Panc1 (cell line): ENCODE results near the gene MAGEA10. TPM values are rescaled to one million over a fixed set of nuclear protein-coding genes. Genes with fewer than 3 reads are reported as not detected.

ENCODE experiments used
- ATAC-seq: fragments of 200-7000 bp; cut with Tn5 transposase; 2 replicates; pipeline ENCODE4 v1.9.1; 2020; ENCODE audit warnings: mild to moderate bottlenecking, moderate library complexity
- BruUV-seq: library from RNA; stranded (reverse); fragments of 400-500 nt; replicated peaks from 2 replicates; lab custom pipeline; 2021; lab: Mats Ljungman, UMichigan
- CTCF ChIA-PET: fragments of 300-600 bp; sonication (Branson Sonifier 250); formaldehyde crosslinking; loops from one replicate; lab custom pipeline; 2022; ENCODE audit warnings: antibody characterized with exemption; lab: Charles Lee
- POLR2A ChIA-PET: fragments of 300-600 bp; sonication (Branson Sonifier 250); formaldehyde crosslinking; loops from one replicate; lab custom pipeline; 2022; ENCODE audit warnings: antibody characterized with exemption; lab: Charles Lee
- DNase-seq: peaks from one replicate; pipeline ENCODE4 v3.0.0-alpha.2; 2010; ENCODE audit warnings: low read depth, low spot score
- H3K27ac ChIP-seq: 2 replicates; pipeline ENCODE4 v1.5.1; 2011; ENCODE audit warnings: mild to moderate bottlenecking, low read length, inconsistent platforms
- H3K27me3 ChIP-seq: fragments of 200-500 bp; sonication (Bioruptor generic); 2 replicates; pipeline ENCODE4 v1.6.0; 2014; ENCODE audit warnings: low read length, inconsistent platforms; ENCODE audit not compliant: control insufficient read depth, insufficient read depth
- H3K36me3 ChIP-seq: fragments of 200-500 bp; sonication (Bioruptor generic); 2 replicates; pipeline ENCODE4 v1.5.1; 2014; ENCODE audit warnings: inconsistent platforms, mild to moderate bottlenecking, low read length, moderate library complexity; ENCODE audit not compliant: control insufficient read depth, insufficient read depth
- H3K4me1 ChIP-seq: 2 replicates; pipeline ENCODE4 v1.5.1; 2011; ENCODE audit warnings: inconsistent platforms, mild to moderate bottlenecking, low read length, moderate library complexity; ENCODE audit not compliant: control insufficient read depth, insufficient read depth
- H3K4me3 ChIP-seq, 2 experiments: 2 replicates each; pipeline ENCODE4 v1.5.1; 2011 to 2012; ENCODE audit warnings: low read depth in 2 of 2, low read length in 2 of 2, mild to moderate bottlenecking in 2 of 2, inconsistent platforms in 1 of 2, moderate library complexity in 1 of 2
- H3K9me3 ChIP-seq: fragments of 200-500 bp; sonication (Bioruptor generic); 2 replicates; pipeline ENCODE4 v1.5.1; 2014; ENCODE audit warnings: low read depth, mild to moderate bottlenecking, inconsistent platforms, low read length, moderate library complexity; ENCODE audit not compliant: control insufficient read depth, insufficient read depth
- POLR2AphosphoS5 ChIP-seq: IDR thresholded peaks from 2 replicates; pipeline ENCODE4 v1.6.1; 2012; ENCODE audit warnings: mild to moderate bottlenecking, low read depth, low read length, moderate library complexity
- REST ChIP-seq, 2 experiments: IDR thresholded peaks; 2 replicates each; pipeline ENCODE4 v1.6.1; 2011 to 2012; ENCODE audit warnings: low read depth in 2 of 2, control low read depth in 1 of 2, low read length in 1 of 2, mild to moderate bottlenecking in 1 of 2, moderate library complexity in 1 of 2; ENCODE audit not compliant: insufficient read depth in 1 of 2
- SIN3A ChIP-seq: IDR thresholded peaks from 2 replicates; pipeline ENCODE4 v1.6.1; 2012; ENCODE audit warnings: low read depth, mild to moderate bottlenecking, low read length, moderate library complexity, borderline replicate concordance; ENCODE audit not compliant: insufficient read depth
- TCF7L2 ChIP-seq: IDR thresholded peaks from 2 replicates; pipeline ENCODE4 v1.6.1; 2011; ENCODE audit warnings: mild to moderate bottlenecking, low read depth, low read length, inconsistent platforms
- in situ Hi-C: cut with HindIII; loops from 2 replicates; pipeline ENCODE4 v1.10.0; 2016; ENCODE audit warnings: low sequenced_read_pairs, low pct_unique_long_range_greater_than_20kb
- intact Hi-C: fragments of 100-400 bp; cut with micrococcal nuclease; formaldehyde crosslinking; loops from one replicate; pipeline ENCODE4 v1.10.0; 2022; ENCODE audit not compliant: unreplicated experiment
- total RNA-seq: library from RNA; stranded (reverse); gene quantifications from one replicate; pipeline ENCODE4 v1.2.1, GENCODE V29; 2021; ENCODE audit not compliant: unreplicated experiment
- TF ChIP-seq, protein P1 (sequence below): fragments of 450-650 bp; IDR thresholded peaks from 2 replicates; pipeline ENCODE4 v1.5.1; 2017; ENCODE audit warnings: mild to moderate bottlenecking

Gene MAGEA10
- total RNA-seq, 1 experiment from 2014 or later, result not detected

DNA sequence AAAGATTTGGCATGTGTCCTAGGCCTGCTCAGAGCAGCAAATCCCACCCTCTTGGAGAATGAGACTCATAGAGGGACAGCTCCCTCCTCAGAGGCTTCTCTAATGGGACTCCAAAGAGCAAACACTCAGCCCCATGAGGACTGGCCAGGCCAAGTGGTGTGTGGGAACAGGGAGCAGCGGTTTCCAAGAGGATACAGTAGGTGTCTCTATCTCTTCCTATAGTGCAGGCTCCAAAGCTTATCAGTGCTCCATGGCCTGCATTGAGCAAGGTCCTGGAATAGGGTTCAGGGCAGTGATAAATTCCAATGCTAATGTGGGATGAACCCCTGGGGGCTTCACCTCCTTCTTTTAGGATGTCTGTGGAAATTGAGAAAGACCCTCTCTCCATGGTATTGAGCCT, 15.7 kb upstream of the MAGEA10 start:
- Histone ChIP-seq H3K4me1 (no peaks in the 10 kb centered on the region), H3K36me3 (no peaks in the 10 kb centered on the region), H3K27ac (no peak overlapping the region), H3K27me3 (no peaks in the 10 kb centered on the region), H3K4me3 (no peak overlapping the region), H3K9me3 (no peaks in the 10 kb centered on the region)
- intact Hi-C loops, result no loop called here
- DNase-seq (no peak), ATAC-seq (no peak)
- CTCF ChIA-PET, result no interaction called here
- no TSS peak for BruUV-seq
- in situ Hi-C loops, result no loop called here
- TF ChIP-seq, protein P1, sequence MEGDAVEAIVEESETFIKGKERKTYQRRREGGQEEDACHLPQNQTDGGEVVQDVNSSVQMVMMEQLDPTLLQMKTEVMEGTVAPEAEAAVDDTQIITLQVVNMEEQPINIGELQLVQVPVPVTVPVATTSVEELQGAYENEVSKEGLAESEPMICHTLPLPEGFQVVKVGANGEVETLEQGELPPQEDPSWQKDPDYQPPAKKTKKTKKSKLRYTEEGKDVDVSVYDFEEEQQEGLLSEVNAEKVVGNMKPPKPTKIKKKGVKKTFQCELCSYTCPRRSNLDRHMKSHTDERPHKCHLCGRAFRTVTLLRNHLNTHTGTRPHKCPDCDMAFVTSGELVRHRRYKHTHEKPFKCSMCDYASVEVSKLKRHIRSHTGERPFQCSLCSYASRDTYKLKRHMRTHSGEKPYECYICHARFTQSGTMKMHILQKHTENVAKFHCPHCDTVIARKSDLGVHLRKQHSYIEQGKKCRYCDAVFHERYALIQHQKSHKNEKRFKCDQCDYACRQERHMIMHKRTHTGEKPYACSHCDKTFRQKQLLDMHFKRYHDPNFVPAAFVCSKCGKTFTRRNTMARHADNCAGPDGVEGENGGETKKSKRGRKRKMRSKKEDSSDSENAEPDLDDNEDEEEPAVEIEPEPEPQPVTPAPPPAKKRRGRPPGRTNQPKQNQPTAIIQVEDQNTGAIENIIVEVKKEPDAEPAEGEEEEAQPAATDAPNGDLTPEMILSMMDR, result no peak
- TF ChIP-seq REST (IDR thresholded peaks at IDR 0.05; ENCODE audit: insufficient read depth in 1 of 2, low read depth in 2 of 2, low read length in 1 of 2) (no peak), SIN3A (no peak), TCF7L2 (no peak)
- POLR2A ChIA-PET, result no interaction called here

DNA sequence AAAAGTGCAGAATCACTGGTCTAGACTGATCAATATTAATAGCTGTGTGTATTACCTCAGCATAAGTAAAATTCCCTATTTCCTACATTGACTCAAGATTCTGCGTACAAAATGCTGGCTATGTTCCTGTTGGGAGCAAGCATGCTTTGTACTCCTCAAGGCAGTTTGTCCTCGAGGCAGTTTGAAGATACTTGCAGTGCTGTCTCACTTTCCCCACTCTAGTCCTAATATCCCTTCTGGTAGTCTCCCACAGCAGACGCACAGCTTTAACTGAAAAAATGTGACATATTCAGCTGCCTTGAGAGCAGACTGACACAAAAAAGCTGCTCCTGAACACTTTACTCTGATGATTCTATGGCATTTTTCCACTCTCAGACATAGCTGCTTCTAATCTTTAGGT, 12.9 kb upstream of the MAGEA10 start:
- H3K4me3 ChIP-seq, result no peak overlapping the region
- no peaks in the 10 kb centered on the region for H3K36me3 ChIP-seq
- CTCF ChIA-PET, result interaction anchor here (0.7 kb wide), 1 partner anchor 399 kb away, joined by 6 read pairs; no protein-coding TSS in a partner anchor
- H3K4me1 ChIP-seq, result no peaks in the 10 kb centered on the region
- intact Hi-C loops (no loop called here), in situ Hi-C loops (no loop called here)
- no peaks in the 10 kb centered on the region for H3K27me3 ChIP-seq
- H3K27ac ChIP-seq, result no peak overlapping the region
- H3K9me3 ChIP-seq, result no peaks in the 10 kb centered on the region
- DNase-seq (no peak), ATAC-seq (no peak)
- POLR2A ChIA-PET, result no interaction called here
- TF ChIP-seq POLR2AphosphoS5, result no peak
- BruUV-seq, result no TSS peak

- TF ChIP-seq SIN3A, result no peak
- TF ChIP-seq, protein P1, result no peak
- Histone ChIP-seq H3K27me3 (no peaks in the 10 kb centered on the region), H3K9me3 (no peaks in the 10 kb centered on the region), H3K4me1 (no peaks in the 10 kb centered on the region), H3K4me3 (no peak overlapping the region), H3K27ac (no peak overlapping the region), H3K36me3 (no peaks in the 10 kb centered on the region)
- no TSS peak for BruUV-seq
- intact Hi-C loops (no loop called here), in situ Hi-C loops (no loop called here)
- ChIA-PET CTCF (no interaction called here), POLR2A (no interaction called here)
- DNase-seq (no peak), ATAC-seq (no peak)
Observed at GRCh38 chrX:152149648-152150047, 11.3 kb upstream of the MAGEA10 start.
